ENCODE data around the gene ABCC2.

The ABCC2 gene

DNA sequence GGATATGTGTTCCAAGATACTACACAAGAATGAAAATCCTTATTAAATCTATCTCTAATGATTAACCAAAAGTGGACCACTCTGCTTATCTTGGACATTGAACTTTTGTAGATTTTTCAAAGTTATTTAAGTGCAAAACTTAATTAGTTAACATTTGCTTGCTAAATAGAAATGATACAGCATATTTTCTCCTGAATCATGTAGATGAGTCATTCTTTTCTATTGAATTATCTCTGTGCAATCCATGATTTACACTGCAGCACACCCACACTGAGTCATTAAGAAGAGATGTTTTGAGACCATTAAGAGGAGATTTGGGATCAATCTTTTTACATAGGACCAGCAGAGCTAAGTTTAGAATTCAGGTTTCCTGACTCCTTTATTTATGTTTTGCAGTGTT, 6.6 kb upstream of the ABCC2 start:
- no peak for DNase-seq (ENCODE audit: low read depth)

DNA sequence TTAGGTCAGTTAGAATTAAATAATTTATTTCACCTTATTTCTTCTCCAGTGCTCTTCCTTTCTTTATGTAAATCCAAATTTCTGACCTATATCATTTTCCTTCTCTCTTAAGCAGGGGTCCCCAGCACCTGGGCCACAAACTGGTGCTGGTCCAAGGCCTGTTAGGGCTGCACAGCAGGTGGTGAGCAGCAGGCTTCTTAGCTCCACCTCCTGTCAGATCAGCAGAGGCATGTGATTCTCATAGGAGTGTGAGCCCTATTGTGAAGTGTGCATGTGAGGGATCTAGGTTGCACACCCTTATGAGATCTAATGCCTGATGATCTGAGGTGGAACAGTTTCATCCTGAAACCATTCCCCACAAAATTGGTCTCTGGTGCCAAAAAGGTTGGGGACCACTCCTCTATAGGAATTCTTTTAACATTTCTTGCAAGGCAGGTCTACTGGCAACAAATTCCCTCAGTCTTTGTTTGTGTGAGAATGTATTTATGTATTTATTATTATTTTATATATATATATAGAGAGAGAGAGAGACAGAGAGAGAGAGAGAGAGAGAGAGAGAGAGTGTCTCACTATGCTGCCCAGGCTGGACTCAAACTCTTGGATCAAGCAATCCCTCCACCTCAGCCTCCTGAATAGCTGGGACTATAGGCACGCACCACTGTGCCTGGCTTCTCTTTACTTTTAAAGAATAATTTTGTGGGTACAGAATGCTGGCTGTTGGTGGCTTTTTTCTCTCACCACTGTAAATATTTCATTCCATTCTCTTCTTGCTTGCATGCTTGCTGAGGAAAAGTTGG, 4.3 kb upstream of the ABCC2 start:
- no peak for DNase-seq (ENCODE audit: low read depth)

DNA sequence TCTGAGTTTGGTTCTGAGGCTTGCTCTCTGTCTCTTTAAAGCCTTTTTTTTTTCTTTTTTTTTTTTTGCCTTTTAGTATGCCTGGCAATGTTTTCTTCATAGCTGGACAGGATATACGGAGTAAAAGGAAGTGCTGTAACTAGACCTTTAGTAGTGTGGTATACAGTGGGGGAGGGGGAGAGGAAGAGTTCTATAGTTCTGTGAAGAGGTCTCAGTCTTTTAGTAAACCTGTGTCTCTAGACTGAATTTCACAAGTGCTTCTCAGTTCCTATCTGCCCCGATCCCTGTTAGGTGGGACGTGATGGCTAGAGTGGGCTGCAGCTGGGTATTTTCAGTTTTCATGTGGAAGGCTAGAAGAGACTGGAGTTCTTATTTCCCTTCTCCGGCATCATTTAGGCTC, 3.1 kb upstream of the ABCC2 start:
- no peak for DNase-seq (ENCODE audit: low read depth)

- no peak for DNase-seq (ENCODE audit: low read depth)
These were observed 558 bp upstream of the ABCC2 start for GRCh38 chr10:99781734-99782429.

GRCh38 chr10:99784016-99784726, 1.7 kb downstream of the ABCC2 start:
- no peak for DNase-seq (ENCODE audit: low read depth)

GRCh38 chr10:99784727-99785441, 2.4 kb downstream of the ABCC2 start:
- DNase-seq (ENCODE audit: low read depth) = no peak

GRCh38 chr10:99785646-99786045, 3.2 kb downstream of the ABCC2 start:
- no peak for DNase-seq (ENCODE audit: low read depth)

DNA sequence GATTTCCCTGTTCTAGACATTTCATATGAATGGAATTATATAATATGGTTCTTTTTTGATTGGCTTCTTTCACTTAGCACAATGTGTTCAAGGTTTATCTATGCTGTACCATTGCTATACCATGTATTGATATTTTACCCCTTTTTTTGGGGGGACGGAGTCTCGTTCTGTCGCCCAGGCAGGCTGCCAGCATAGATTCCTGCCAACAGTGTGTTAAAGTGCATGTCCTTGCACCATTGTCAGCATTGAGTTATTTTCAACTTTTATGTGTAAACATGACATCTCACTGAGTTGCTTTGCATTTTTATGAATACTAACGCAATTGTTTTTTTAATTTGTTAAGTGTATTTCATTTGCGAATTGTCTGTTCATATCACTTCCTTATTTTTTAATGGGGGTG, 4.9 kb downstream of the ABCC2 start:
- DNase-seq (ENCODE audit: low read depth) = no peak

DNA sequence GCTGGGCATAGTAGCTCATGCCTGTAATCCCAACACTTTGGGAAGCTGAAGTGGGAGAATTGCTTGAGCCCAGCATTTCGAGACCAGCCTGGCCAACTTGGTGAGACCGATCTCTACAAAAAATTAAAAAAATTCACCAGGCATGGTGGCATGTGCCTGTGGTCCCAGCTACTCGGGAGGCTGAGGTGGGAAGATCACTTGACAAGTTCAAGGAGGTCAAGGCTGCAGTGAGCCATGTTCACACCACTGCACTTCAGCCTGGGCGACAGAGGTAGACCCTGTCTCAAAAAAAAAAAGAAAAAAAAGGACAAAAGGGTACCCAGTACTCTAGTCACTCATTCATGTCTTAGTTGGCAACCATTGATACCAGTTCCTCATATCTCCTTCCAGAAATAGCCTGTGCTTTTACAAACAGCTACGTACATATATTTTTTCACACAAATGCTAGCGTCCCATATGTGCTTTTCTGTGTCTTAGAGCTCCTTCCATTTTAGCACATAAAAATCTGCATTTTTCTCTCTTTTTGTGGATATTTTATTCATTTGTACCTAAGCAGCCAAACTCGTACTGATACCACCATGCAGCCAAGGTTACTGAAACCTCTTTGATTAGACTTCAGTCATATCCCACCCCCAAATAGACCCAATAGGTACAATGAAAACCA, 5.5 kb downstream of the ABCC2 start:
- DNase-seq (ENCODE audit: low read depth) = no peak

- no peak for DNase-seq (ENCODE audit: low read depth)
These were observed 6.3 kb downstream of the ABCC2 start for GRCh38 chr10:99788598-99789256.

GRCh38 chr10:99791831-99792230, 9.4 kb downstream of the ABCC2 start:
- DNase-seq (ENCODE audit: low read depth) = no peak

- no peak for DNase-seq (ENCODE audit: low read depth)
These were observed 11.4 kb downstream of the ABCC2 start for GRCh38 chr10:99793819-99794218.

DNA sequence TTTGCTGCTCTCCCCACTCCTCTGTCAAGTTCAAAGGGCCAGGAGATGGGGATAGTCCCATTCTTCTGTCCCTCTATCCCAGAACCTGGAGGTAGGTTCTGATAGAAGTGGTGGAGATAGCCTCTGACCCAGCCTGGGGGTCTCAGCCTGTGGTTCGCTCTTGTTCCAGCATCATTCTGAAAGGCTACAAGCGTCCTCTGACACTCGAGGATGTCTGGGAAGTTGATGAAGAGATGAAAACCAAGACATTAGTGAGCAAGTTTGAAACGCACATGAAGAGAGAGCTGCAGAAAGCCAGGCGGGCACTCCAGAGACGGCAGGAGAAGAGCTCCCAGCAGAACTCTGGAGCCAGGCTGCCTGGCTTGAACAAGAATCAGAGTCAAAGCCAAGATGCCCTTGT, 14.5 kb downstream of the ABCC2 start:
- DNase-seq (ENCODE audit: low read depth) = no peak

GRCh38 chr10:99798031-99798430, 15.6 kb downstream of the ABCC2 start:
- DNase-seq (ENCODE audit: low read depth) = no peak

DNA sequence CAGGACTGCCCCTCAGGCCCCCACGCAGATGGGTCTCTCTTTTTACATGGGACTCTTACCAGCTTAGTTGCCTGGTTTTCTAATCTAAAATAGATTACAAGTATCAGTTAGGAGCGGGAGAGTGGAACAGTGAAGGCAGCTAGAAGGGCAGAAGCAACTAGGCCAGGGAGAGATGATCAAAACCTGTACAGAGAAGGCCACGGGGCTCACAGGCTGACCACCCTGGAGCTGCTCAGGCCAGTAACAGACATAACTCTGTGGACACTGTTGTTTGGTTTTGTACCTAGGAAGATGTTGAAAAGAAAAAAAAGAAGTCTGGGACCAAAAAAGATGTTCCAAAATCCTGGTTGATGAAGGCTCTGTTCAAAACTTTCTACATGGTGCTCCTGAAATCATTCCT, 16.5 kb downstream of the ABCC2 start:
- DNase-seq (ENCODE audit: low read depth) = no peak

DNA sequence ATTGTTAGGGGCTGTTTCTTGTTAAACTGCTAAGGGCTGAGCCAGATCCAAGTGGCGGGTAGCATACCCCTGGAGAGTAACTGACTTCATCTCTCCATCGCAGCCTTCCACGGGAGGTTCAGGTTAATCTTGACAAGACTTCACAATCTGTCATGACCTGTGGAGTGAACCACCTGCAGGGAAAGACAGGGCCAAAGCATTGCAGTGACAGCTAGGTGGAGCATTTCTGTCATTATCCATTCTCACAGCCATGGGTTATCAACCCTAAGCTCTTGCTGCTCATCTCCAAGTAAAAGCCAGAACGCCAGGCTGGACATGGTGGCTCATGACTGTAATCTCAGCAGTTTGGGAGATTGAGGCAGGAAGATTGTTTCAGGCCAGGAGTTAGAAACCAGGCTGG, 17.2 kb downstream of the ABCC2 start:
- no peak for DNase-seq (ENCODE audit: low read depth)

GRCh38 chr10:99804471-99804870, 22.0 kb downstream of the ABCC2 start:
- DNase-seq (ENCODE audit: low read depth) = no peak

DNA sequence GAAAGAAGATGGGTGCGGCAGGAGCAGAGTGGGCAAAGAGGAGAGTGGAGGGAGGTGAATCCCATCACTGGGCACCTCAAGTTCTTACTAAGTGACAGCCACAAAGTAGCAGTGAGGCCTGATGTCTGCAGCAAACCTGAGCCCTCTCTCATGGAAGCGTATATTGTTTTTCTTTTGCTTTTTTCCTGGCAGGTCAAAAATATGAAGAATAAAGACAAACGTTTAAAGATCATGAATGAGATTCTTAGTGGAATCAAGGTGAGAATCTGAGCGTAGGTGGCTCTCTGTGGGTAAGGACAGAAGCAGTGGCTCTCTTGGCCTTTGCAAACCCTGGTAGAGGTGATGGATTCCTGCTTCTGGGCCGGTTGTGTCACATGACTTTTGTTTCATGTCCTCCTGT, 22.8 kb downstream of the ABCC2 start:
- no peak for DNase-seq (ENCODE audit: low read depth)

- DNase-seq (ENCODE audit: low read depth) = no peak
These were observed 23.7 kb downstream of the ABCC2 start for GRCh38 chr10:99806091-99806490.

- DNase-seq (ENCODE audit: low read depth) = no peak
These were observed 25.3 kb downstream of the ABCC2 start for GRCh38 chr10:99807786-99808185.

- DNase-seq (ENCODE audit: low read depth) = no peak
These were observed 25.8 kb downstream of the ABCC2 start for GRCh38 chr10:99808270-99808669.

Data from activated T-helper 9 cell treated with anti-CD3 and anti-CD28 coated beads, Interleukin-2, amount 50 U/mL, for 16 hours (primary cell).